GM23248 (cell line): Measurements from ENCODE around the gene SP4.

Source experiments
- EZH2 ChIP-seq: fragments of 200-600 bp; sonication (generic); IDR thresholded peaks from 2 replicates; pipeline ENCODE4 v1.6.1; 2018; ENCODE audit warnings: antibody characterized with exemption, mild to moderate bottlenecking; ENCODE audit not compliant: insufficient read depth, poor library complexity, severe bottlenecking
- EZH2phosphoT487 ChIP-seq: fragments of 200-600 bp; sonication (generic); IDR thresholded peaks from 2 replicates; pipeline ENCODE4 v1.6.1; 2018; ENCODE audit warnings: antibody characterized with exemption, moderate library complexity, mild to moderate bottlenecking, low read depth; ENCODE audit not compliant: insufficient read depth

- TF ChIP-seq EZH2 (no peak), EZH2phosphoT487 (no peak)
Measured at GRCh38 chr7:21462081-21462480, 34.2 kb downstream of the SP4 start.
